Gastroesophageal sphincter (tissue), 3 donors: ENCODE results near the gene SUN3.
"Not testable (repeated sequence)": the region's sequence is repeated elsewhere in the genome, so short reads cannot be mapped to it uniquely, and the experiment has no call there.

Experiments used
- POLR2A ChIP-seq, 2 donors: fragments of 450-650 bp; IDR thresholded peaks; one replicate each; pipeline ENCODE4 v1.6.1; 2017; ENCODE audit warnings: antibody characterized with exemption in 2 of 2, mild to moderate bottlenecking in 2 of 2, moderate library complexity in 1 of 2
- TF ChIP-seq, protein P1 (sequence below), 4 experiments: fragments of 200-600 bp in 2 of 4; fragments of 450-650 bp in 2 of 4; sonication (generic) in 1 of 4; IDR thresholded peaks; one replicate each; pipeline ENCODE4 v1.5.1; 2017 to 2019; ENCODE audit warnings: antibody characterized with exemption in 4 of 4, mild to moderate bottlenecking in 2 of 4, moderate library complexity in 2 of 4

DNA sequence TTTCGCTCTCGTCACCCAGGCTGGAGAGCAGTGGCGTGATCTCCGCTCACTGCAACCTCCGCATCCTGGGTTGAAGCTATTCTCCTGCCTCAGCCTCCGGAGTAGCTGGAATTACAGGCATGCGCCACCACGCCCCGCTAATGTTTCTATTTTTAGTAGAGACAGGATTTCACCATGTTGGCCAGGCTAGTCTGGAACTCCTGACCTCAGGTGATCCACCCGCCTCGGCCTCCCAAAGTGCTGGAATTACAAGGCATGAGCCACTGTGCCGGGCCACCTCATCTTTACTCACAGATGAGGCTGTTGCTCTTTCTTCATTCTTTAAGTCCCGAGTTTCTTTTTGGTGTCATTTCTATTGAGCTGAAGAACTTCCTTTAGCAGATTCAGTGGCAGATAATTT lies 28.7 kb downstream of the SUN3 start:
- TF ChIP-seq, protein P1, sequence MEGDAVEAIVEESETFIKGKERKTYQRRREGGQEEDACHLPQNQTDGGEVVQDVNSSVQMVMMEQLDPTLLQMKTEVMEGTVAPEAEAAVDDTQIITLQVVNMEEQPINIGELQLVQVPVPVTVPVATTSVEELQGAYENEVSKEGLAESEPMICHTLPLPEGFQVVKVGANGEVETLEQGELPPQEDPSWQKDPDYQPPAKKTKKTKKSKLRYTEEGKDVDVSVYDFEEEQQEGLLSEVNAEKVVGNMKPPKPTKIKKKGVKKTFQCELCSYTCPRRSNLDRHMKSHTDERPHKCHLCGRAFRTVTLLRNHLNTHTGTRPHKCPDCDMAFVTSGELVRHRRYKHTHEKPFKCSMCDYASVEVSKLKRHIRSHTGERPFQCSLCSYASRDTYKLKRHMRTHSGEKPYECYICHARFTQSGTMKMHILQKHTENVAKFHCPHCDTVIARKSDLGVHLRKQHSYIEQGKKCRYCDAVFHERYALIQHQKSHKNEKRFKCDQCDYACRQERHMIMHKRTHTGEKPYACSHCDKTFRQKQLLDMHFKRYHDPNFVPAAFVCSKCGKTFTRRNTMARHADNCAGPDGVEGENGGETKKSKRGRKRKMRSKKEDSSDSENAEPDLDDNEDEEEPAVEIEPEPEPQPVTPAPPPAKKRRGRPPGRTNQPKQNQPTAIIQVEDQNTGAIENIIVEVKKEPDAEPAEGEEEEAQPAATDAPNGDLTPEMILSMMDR (IDR thresholded peaks at IDR 0.05), result not testable (repeated sequence)
- TF ChIP-seq POLR2A (IDR thresholded peaks at IDR 0.05), result not testable (repeated sequence)
